ENCODE measurements around the gene C10orf67.
A peak's percentile ranks its signal among the peaks of the same experiment; 100 is the strongest.

The C10orf67 gene

DNA sequence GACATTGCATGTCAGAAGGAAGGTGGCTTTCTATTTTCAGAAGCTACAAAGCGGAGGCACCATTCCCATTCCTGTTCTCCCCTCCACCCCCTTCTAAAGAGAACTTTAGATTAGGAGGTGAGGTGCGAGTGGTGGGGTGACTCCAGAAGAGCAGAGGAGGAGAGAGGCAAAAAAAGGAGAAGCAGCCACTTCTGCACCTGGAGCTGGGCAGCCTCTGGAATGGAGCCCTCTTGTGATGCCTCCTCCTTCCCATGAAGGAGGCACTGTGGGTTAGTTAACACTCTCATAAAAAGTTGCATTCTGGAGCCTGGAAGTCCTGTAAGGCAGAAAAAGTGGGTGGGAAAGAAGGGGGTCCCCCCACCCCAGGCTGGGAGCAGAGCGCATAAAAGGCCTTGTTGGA, 147.7 kb downstream of the C10orf67 start:
- no peak for DNase-seq (ENCODE audit: low spot score)

DNA sequence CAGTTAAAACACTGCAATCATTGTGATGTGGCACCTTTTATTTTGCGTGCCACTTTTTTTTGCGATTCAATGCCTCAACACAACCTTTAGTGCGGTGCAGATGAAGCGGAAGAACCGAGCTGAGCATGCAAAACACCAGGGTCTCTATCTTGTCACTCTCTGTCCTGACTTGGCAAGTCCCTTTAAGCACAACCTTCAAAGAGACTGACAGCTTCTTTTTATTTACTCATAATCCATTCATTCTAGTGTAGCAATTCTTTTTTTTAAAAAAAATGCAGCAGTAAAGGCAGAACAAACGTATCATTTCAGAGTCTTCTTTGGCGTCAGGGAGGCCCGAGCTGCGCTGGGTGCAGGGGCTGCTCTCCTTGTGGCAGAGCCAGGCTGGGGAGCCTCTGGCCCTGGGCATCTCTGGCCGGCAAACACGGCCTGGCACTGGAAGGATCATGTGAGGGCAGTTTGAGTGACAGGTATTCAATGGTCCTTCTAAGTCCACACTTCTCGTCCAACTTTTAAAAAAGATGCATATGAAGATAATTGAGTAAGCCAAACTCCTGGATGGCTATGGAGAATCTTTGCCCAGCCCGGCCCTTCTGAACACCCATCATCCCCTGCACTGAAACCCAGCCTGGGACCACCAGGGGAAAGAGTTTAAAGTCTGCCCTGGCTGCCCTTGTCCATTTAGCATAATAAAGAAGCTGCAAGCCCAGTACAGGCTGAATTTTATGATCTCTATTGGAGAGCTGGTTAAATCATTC, 148.6 kb downstream of the C10orf67 start:
- no peak for DNase-seq (ENCODE audit: low spot score)

DNA sequence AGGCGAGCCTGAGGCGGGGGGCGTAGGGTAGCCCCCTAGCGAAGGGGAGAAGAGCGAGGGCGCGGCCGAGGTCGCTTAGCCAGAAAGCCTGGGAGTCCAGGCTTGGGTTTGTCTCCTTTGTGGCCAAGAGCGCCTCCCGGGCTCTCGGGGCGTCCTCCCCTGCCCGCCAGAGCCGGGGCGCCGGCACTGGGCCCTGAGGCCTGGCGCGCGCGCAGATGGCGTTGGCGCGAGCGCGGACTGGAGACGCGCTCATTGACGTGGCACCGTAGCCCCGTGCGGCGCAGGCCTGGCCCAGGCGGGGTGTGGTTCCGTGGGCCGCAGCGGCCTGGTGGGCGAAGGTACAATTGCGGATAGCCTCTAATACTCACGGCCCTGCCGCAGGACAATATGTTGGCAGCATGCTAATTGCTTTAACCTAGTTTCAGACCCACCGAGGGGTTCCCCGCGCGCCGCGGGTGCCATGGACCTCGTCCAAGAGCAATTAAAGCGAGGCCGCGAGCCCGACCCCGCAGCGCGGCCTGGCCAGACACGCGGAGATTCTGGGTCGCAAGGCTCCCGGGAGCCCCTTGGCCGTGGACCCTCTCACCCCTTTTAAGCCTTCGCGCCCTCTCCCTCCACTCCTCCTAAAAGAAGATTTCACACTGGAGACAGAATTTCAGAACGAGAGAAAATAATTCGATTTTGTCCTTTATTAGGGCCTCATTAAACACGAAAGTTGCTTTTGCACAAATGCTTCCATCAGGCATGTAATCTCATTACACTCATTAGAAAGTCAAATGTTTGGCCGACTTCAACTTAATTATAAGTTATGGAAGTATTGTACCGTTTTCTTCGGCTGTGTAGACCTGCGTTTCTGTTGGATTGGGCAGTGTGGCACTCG, 149.4 kb downstream of the C10orf67 start:
- no peak for DNase-seq (ENCODE audit: low spot score)

DNA sequence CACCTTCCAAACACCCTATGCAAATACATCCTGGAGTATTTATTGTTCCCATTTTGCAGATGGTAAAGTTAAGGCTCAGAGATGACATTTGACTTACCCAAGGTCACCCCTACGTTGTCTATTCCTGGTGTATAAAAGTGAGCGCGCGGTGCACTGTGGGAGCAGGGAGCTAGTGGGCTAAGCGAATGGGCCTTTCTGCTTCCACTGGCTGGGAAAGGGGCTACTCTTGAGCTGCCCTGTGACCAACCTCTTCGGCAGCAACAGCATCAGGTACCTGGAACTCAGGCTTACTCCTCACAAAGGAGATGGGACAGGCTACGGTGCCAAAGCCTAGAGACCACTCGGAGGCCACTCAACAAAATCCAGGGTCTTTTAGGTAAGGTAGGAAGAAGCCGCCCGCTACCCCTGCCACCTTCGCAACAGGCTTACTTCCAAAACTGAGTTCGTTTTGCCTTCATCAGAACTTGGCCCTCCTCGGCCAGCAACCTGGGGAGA, 150.1 kb downstream of the C10orf67 start:
- no peak for DNase-seq (ENCODE audit: low spot score)

DNA sequence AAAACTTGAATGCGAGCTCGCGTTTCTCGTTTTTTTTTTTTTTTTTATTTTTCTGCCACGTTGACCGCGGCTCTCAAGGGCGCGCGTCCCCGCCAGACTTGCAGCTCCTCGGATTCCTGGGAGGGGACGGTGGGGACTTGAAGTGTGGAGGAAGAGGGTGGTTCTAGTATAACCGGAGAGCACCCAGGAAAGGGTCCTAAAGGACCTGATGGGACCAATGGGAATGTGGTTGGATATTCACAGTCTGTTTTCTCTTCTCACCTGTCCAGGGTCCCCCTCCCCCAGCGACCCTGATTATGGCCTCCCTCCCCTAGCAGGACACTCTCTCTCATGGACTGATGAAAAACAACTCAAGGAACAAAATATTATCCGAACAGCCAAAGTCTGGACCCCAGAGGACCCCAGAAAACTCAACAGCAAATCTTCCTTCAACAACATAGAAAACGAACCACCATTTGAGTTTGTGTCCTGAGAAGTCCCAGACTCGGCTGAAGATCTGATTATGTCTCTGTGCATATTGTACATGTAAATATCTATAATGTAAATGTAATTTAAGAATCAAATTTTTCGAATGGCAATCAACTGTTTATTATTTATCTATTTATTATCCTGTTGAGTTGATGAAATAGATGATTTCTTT, 151.0 kb downstream of the C10orf67 start:
- DNase-seq (ENCODE audit: low spot score), result no peak

DNA sequence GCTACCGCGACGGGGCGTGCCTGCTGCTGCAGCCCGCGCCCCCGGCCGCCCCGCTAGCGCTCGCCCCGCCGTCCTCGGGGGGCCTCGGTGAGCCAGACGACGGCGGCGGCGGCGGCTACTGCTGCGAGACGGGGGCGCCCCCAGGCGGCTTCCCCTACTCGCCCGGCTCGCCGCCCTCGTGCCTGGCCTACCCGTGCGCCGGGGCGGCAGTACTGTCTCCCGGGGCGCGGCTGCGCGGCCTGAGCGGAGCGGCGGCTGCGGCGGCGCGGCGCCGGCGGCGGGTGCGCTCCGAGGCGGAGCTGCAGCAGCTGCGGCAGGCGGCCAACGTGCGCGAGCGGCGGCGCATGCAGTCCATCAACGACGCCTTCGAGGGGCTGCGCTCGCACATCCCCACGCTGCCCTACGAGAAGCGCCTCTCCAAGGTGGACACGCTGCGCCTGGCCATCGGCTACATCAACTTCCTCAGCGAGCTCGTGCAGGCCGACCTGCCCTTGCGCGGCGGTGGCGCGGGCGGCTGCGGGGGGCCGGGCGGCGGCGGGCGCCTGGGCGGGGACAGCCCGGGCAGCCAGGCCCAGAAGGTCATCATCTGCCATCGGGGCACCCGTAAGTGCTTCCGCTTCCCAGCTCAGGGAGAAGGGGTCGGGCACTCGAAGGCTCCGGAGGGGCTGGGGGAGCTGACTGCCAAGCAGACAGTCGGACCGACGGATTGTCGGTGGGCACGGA, 151.7 kb downstream of the C10orf67 start:
- DNase-seq (ENCODE audit: low spot score), result no peak

DNA sequence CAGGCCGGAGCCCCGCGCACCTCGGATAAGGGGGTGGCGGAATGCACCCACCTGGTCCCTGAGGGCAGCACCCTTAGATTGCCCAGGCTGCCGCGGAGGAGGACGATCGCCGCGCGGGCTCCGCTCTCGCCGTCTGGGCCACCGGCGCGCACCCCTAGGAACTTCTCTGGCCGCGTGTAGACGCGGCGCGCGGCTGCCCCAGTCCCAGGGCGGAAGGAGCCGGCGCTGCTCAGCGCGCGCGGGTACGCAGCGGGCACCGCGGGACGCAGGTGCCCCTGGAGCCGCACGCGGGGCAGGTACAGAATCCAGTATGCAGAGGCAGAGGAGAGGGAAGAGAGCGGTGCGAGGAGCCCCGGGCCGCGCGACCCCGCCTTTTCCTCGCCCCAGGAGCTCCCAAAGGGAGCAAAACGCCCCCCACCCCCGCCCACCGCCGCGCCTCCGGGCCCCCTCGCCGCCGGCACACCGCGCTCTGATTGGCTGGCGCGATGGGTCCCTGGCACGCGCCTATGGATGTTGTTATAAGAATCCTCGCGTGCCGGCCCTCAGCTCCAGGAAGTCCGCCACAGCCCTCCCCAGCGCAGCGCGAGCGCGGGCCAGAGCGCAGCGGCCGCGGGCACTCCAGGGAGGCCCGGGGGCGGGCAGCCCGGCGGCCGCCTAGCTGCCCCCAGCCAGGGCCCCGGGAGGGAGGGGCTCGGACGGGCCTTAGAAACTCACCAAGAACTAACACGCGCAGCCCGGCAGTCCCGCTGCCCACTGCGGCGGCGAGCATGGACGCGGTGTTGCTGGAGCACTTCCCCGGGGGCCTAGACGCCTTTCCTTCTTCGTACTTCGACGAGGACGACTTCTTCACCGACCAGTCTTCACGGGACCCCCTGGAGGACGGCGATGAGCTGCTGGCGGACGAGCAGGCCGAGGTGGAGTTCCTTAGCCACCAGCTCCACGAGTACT, 152.6 kb downstream of the C10orf67 start, which contains the start of gene PTF1A:
Gene PTF1A (plus strand): TSS at position 549 of the 948 bp plus-strand sequence. CDS start 219 bp downstream, at position 768.
- DNase-seq (ENCODE audit: low spot score), result no peak

DNA sequence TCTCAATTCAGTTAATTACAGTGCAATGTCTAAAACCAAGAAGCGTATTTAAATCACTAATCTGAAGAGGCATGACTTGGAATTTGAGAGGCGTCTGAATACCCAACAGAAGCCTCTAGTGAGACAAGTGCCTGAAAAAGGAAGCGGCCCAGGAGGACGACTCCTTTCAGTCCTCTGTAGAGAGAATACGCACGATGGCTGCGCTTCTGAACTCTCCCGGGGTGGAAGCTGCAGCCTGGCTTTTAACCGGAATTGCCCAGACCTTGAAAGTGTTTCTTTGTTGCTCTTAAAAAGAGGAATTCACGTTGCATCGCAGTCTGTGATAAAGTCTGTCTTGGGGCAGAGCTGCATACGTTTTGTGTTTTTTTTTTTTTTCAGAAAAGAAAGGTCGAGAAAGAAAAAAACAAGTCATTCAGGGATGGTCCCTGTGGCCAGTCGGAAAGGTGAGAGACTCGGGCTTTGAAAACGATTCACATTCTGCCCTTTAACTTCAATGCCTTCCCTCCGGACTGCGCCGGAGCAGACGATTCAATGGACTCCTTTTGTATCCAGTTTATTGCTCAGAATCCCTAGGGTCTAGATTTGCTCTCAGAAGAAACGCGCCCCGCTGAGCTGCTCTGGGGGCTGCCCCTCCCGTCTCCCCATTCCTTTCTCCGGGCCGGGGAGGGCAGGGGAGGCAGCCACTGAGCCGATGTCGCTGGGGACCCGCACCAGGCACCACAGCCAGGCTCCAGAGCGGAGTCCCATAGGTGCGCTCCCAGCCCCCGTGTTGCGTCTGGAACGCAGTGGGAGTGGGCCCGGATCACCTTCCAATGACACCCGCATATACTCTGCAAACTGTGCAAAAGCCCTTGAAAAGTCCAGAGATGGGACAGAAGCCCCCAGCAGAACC, 153.5 kb downstream of the C10orf67 start:
- DNase-seq (ENCODE audit: low spot score), result no peak

DNA sequence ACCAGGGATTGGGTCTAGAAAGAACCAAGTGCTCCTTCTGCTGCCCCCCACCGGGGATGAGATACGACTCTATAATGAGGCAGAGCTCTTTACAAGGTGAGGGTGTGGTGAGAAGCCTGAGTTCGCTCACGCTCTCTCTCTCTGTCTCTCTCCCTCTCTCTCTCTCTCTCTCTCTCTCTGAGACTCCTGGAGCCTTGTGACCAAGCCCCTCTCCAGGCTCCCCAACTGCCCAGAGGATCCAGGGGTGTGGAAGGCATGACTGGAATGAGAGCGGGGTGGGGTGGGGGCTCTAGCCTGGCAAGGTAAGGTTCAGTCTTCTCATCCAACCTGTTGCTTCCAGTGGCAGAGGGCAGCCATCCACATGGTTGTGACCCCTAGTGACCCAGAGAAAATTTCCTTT, 155.6 kb downstream of the C10orf67 start:
- no peak for DNase-seq (ENCODE audit: low spot score)

DNA sequence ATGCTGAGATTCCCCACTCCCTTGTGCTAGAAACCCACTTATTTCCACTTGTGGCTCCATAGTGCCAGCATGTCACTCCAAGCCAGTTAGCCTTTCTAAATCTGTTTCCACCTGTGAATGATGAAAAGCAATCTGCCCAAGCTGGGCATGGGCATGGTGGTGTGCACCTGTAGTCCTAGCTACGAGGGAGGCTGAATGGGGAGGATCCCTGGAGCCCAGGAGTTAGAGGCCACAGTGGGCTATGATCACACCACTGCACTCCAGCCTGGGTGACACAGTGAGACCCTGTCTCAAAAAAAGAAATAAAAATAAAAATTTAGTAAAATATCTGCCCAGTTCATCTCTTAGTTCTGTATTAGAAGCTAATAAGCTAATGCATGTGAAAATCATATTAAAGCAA, 157.4 kb downstream of the C10orf67 start:
- DNase-seq (ENCODE audit: low spot score), result no peak

DNA sequence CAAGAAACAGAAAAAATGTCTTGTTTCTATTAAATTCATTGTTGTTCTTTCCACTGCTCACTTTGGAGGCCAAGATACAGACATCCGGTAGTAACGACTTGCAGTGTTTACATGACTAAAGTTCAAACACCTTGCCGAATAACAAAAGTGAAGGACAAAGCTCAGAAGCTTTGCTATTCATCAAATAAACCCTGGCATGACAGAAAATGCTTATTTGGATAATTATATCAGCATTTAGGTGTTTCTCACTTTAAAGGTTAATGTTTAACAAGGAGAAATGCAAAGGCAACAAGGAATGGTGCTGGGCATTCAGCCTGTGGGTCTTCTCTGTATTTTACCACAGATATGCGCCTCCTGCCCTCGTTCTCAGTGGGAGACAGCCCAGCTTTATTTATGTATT, 157.9 kb downstream of the C10orf67 start:
- peak; percentile 17 for DNase-seq (ENCODE audit: low spot score)

DNA sequence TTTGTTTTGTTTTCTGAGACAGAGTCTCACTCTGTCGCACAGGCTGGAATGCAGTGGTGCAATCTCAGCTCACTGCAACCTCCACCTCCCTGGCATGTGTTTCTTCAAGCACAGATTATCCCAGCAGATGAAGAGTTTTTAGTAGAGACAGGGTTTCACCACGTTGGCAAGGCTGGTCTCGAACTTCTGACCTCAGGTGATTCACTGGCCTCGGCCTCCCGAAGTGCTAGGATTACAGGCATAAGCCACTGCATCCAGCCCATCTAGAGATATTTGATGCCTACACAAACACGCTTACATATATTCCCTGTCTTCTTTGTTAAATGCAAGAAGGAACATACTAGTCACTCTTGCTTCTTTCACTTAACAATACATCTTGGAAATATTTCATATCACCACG, 158.4 kb downstream of the C10orf67 start:
- DNase-seq (ENCODE audit: low spot score), result no peak

DNA sequence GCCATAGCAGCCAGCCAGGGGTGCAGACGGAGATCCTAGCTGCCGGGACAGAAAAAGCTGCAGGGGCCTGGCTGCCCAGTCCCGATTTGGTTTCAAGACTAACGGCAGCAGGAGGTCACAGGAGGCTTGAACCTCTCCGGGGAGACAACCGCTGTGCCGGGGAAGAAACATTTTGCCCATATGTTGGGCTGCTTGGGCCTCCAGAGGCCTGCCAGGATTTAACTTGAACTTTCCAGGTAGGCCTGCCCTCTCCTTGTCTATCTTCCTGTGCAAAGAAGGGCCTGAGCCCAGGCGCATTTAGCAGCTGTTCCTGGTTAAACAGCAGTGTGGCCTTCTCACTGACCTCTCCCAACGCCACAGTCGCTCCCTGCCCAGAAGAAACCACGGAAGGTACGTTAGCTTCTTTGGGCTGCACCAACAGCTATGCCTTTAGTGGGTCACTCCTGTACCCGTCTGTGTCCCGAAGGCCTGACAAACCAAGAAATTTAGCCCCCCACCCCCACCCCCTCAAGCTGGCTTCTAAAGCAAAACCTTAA, 169.6 kb downstream of the C10orf67 start:
- no peak for DNase-seq (ENCODE audit: low spot score)

DNA sequence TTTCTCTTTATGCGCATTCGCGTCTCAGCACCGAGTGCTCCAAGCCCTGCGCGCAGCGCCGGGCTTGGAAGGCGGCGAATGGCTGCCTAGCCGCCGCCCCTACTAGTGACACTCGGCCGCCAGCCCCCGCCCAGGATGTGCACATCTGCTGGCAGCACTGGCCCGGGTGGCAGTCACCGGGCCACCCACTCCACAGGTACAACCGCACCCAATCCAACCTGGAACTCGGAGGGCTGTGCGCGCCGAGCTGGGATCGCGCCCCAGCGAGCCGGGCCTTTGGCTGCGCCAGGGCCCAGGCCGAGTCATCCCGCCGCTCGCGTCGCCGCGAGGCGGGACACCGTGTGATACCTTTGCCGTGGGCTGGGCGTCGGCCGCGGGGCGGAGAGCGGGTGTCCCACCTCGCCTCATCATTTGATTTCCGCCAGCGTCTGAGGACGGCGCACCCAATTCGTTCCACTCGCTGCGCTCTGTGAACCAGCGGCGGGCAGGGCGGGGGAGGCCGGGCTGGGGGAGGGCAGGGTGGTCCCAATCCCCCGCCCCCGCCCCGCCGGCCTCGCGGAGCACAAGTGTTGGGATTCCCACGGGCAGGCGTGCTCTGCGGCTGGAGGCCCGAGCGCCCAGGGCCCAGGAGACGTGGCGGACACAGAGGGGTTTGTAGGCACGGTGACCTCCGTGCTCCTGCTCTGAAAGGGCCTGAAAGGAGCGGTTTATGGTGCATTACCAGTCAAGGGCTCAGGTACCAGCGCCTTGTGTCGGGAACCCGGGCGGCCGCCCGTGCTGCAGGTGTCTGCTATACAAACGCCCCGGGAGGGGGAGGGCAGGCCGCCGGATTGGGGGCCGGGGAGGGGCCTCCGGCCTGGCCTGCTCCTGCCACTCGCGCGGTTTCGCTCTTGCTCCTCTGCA, 170.3 kb downstream of the C10orf67 start:
- no peak for DNase-seq (ENCODE audit: low spot score)

DNA sequence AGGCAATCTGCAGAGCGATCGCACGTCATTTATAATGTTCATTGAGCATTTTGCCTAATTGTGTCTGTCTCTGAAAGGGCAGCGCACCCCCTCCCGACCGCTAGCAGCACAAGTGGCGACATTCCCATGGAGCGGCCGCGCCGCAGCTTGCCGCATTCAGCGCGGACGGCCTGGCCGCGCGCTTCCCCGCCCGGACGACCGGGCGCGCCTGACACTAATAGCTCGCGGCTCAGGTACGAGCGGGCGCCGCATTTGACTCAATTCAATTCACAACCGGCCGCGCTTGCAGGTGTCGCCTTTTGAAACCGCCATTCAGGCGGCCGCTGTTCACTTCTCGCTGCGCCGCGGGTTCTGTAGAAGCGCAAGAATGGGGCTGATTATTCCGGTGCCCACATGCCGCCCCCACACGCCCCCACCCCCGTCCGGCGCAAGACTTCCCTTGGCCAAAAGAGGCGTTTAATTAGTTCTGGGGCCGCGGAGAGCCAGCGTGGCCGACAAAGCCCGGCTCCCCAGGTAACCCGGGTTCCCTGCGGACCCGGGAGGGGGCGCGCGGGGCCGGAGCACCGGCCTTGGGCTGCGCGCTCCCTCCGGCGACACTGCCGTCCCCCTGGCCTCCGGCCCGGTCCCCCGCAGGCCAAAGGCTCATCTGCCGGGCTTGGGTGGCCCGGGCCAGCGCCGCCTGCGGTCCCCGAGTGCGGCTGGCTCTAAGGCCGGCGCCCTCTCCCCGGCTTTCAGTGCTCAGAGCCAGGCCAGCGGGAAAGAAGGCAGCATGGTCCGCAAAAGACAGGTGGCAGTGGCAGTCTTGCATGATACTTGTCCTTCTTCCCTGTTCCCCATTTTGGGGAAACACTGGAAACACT, 171.2 kb downstream of the C10orf67 start:
- no peak for DNase-seq (ENCODE audit: low spot score)

DNA sequence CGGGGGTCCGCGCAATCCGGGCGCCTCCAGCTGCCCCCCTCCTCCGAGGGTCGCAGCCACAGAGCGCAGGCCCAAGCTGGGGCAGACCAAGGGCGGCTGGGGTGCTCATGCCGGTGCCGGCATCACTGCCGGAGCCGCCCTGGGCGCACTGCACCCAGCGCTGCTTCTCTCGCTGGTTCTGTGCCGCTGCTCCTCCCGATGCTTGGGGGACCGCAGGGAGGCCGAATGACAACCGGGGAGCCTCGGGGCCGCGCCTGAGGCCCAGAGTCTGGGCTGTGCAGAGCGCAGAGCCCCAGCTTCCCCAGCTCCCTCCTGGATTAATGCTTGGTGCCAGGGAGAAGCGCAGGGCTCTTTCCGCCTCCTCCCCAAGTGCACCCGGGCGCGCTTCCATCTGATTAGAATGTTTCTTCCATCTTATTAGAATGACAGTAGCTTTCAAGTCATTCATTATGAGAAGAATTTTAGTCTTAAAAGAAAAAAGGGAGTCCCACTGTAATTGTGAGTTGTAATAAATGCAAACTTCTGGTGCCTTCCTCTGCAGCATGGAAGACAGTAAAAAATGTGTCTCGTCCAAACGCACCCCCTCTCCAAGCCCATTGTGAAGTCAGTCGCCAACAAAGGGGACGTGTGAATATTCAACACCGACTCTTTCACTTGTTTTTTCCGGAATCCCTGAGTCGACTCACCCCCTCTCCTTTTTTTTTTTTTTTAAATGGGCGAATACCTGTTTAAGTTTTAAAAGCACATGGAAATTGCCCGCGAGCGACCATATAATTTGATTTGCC, 172.0 kb downstream of the C10orf67 start:
- no peak for DNase-seq (ENCODE audit: low spot score)

All from SW480 (cell line).